RWPE2 (cell line): ENCODE data around the gene RTTN.

Source experiments
- ATAC-seq: fragments of 200-7000 bp; cut with Tn5 transposase; 3 replicates; pipeline ENCODE4 v1.9.1; 2021; ENCODE audit warnings: low read depth
- DNase-seq: peaks from one replicate; pipeline ENCODE4 v3.0.0-alpha.2; 2020; ENCODE audit warnings: low spot score
- H3K27ac ChIP-seq: fragments of 450-650 bp; 2 replicates; pipeline ENCODE4 v1.5.1; 2017; ENCODE audit warnings: mild to moderate bottlenecking; ENCODE audit not compliant: poor library complexity, severe bottlenecking
- H3K27me3 ChIP-seq: fragments of 250-450 bp; sonication (Bioruptor Pico); 2 replicates; pipeline ENCODE4 v1.5.1; 2021; ENCODE audit warnings: mild to moderate bottlenecking, moderate library complexity; ENCODE audit not compliant: insufficient read depth, poor library complexity, severe bottlenecking
- H3K36me3 ChIP-seq: fragments of 250-450 bp; sonication (Bioruptor Pico); 2 replicates; pipeline ENCODE4 v1.5.1; 2020; ENCODE audit warnings: low read depth, mild to moderate bottlenecking, moderate library complexity
- H3K4me1 ChIP-seq: fragments of 250-450 bp; sonication (Bioruptor Pico); 2 replicates; pipeline ENCODE4 v1.5.1; 2021; ENCODE audit warnings: mild to moderate bottlenecking, moderate library complexity; ENCODE audit not compliant: insufficient read depth, poor library complexity, severe bottlenecking
- H3K4me3 ChIP-seq: fragments of 250-450 bp; sonication (Bioruptor Pico); 2 replicates; pipeline ENCODE4 v1.5.1; 2021; ENCODE audit warnings: mild to moderate bottlenecking, moderate library complexity; ENCODE audit not compliant: severe bottlenecking
- H3K9me3 ChIP-seq: fragments of 250-450 bp; sonication (Bioruptor Pico); 2 replicates; pipeline ENCODE4 v1.5.1; 2021; ENCODE audit warnings: mild to moderate bottlenecking, moderate library complexity; ENCODE audit not compliant: severe bottlenecking
- TF ChIP-seq, protein P1 (sequence below): fragments of 450-650 bp; IDR thresholded peaks from one replicate; pipeline ENCODE4 v1.5.1; 2017; ENCODE audit warnings: mild to moderate bottlenecking, moderate library complexity; ENCODE audit not compliant: poor library complexity, severe bottlenecking

Gene RTTN

DNA sequence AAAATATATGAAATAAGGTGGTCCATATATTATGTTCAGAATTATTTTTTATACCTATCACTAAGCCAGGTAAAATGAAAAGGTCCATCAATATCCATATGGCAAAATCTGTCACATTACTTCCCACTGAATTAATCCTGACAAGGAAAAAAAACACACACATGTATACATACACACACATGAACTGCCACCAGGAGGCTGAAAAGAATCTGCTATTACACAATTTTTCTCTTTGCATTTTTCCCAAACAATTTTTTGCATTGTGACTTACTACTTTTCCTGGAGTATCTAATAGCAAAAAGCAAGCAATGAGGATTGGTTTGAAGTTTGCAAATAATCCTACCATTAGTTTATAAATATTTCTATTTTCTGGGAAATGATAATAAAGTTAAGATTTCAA, 129.6 kb downstream of the RTTN start:
- no peak overlapping the region for H3K27ac ChIP-seq

GRCh38 chr18:70074116-70074515, 131.4 kb downstream of the RTTN start:
- H3K4me3 ChIP-seq = no peak overlapping the region
- H3K9me3 ChIP-seq = no peaks in the 10 kb centered on the region
- DNase-seq (no peak), ATAC-seq (no peak)
- TF ChIP-seq, protein P1, sequence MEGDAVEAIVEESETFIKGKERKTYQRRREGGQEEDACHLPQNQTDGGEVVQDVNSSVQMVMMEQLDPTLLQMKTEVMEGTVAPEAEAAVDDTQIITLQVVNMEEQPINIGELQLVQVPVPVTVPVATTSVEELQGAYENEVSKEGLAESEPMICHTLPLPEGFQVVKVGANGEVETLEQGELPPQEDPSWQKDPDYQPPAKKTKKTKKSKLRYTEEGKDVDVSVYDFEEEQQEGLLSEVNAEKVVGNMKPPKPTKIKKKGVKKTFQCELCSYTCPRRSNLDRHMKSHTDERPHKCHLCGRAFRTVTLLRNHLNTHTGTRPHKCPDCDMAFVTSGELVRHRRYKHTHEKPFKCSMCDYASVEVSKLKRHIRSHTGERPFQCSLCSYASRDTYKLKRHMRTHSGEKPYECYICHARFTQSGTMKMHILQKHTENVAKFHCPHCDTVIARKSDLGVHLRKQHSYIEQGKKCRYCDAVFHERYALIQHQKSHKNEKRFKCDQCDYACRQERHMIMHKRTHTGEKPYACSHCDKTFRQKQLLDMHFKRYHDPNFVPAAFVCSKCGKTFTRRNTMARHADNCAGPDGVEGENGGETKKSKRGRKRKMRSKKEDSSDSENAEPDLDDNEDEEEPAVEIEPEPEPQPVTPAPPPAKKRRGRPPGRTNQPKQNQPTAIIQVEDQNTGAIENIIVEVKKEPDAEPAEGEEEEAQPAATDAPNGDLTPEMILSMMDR = no peak
- no peaks in the 10 kb centered on the region for H3K4me1 ChIP-seq
- no peak overlapping the region for H3K27ac ChIP-seq
- H3K27me3 ChIP-seq = no peaks in the 10 kb centered on the region
- peaks cover 24% of the 10 kb centered on the region for H3K36me3 ChIP-seq

More for the DNA sequence above, 129.6 kb downstream of the RTTN start:
- Histone ChIP-seq H3K4me1 (no peaks in the 10 kb centered on the region), H3K9me3 (no peaks in the 10 kb centered on the region), H3K4me3 (no peak overlapping the region), H3K36me3 (peaks cover 24% of the 10 kb centered on the region), H3K27me3 (no peaks in the 10 kb centered on the region)
- no peak for DNase-seq
- no peak for ATAC-seq
- TF ChIP-seq, protein P1 = no peak

DNA sequence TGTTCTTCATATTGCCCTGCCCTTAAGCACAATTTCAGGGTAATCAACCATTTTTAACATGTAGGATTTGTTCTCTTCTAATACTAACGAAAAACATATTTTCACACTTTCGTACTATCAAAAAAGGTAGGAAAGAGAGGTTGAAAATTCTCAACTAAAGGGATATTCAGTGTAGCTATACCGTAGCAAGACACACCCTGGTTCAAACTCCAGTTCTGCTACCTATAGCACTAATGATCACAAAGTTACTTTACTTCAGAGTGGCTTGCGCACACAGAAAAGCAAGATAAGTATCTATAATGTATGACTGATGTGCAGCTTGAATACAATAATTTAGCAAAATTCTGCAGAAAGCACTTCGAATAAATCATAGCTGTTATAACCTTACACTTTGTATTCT, 132.1 kb downstream of the RTTN start:
- Histone ChIP-seq H3K4me1 (no peaks in the 10 kb centered on the region), H3K4me3 (no peak overlapping the region), H3K36me3 (peaks cover 24% of the 10 kb centered on the region), H3K27me3 (no peaks in the 10 kb centered on the region), H3K9me3 (no peaks in the 10 kb centered on the region), H3K27ac (no peak overlapping the region)
- TF ChIP-seq, protein P1 = no peak
- DNase-seq (no peak), ATAC-seq (no peak)

GRCh38 chr18:70072678-70073077, 132.8 kb downstream of the RTTN start:
- Histone ChIP-seq H3K36me3 (peaks cover 24% of the 10 kb centered on the region), H3K27ac (no peak overlapping the region), H3K4me1 (no peaks in the 10 kb centered on the region), H3K4me3 (no peak overlapping the region), H3K9me3 (no peaks in the 10 kb centered on the region), H3K27me3 (no peaks in the 10 kb centered on the region)
- TF ChIP-seq, protein P1 = peak; percentile 46
- ATAC-seq = peak; percentile 59; the same call in 2 of the 3 replicates
- DNase-seq = no peak

GRCh38 chr18:70069965-70070364, 135.5 kb downstream of the RTTN start:
- no peaks in the 10 kb centered on the region for H3K9me3 ChIP-seq
- DNase-seq (no peak), ATAC-seq (no peak)
- H3K27ac ChIP-seq = no peak overlapping the region
- H3K4me1 ChIP-seq = no peaks in the 10 kb centered on the region
- no peaks in the 10 kb centered on the region for H3K27me3 ChIP-seq
- TF ChIP-seq, protein P1 = no peak
- peaks cover 17% of the 10 kb centered on the region for H3K36me3 ChIP-seq
- no peak overlapping the region for H3K4me3 ChIP-seq
